Measurements from ENCODE around the gene SIK3.

Gene SIK3

DNA sequence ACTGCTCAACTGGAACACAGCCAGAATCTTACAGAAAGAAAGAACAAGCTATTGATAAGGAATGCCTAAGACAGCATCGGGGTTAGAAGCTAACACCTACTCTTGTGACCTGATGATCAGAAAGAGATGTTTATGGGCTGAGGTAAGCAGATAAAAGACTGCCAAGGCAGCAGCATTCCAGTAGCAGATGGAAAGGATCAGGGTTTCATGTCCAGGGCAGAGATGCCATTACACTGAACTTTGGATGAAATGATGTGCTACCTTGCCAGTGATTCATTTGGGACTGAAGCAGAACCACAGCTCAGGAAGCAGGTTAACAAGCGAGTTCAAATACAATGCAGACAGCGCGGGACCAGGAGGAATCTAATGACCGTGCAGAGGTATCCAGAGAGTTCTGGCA lies 233.7 kb downstream of the SIK3 start:
- H2AK5ac ChIP-seq (ENCODE audit: low read length), result no peak overlapping the region
- no peak for DNase-seq
- no peak overlapping the region for H3K27ac ChIP-seq (ENCODE audit: low read depth, low read length)
- no peak overlapping the region for H3K23ac ChIP-seq (ENCODE audit: low read length)
- H3K4me1 ChIP-seq (ENCODE audit: control insufficient read depth, low read depth, low read length), result no peaks in the 10 kb centered on the region
- H3K79me2 ChIP-seq (ENCODE audit: control insufficient read depth, insufficient read depth, low read length), result no peaks in the 10 kb centered on the region
- H4K8ac ChIP-seq (ENCODE audit: low read depth, low read length), result no peak overlapping the region
- H3K4me2 ChIP-seq (ENCODE audit: low read length), result no peak overlapping the region
- no peak overlapping the region for H3K56ac ChIP-seq (ENCODE audit: low read length)
- peaks cover 7% of the 10 kb centered on the region for H3K36me3 ChIP-seq (ENCODE audit: control insufficient read depth, insufficient read depth, low read length)
- H4K5ac ChIP-seq (ENCODE audit: low read length), result no peak overlapping the region
- H3K18ac ChIP-seq (ENCODE audit: low read length), result no peak overlapping the region
- H3K4me3 ChIP-seq (ENCODE audit: low read length), result no peak overlapping the region
- no CpG with 5 or more reads among the region's 5 CpGs for WGBS (ENCODE audit: extremely low coverage, insufficient coverage, low lambda C conversion rate)
- H2BK5ac ChIP-seq (ENCODE audit: low read length), result no peak overlapping the region
- H3K27me3 ChIP-seq (ENCODE audit: insufficient read depth, low read length, poor library complexity), result no peaks in the 10 kb centered on the region
- H3K79me1 ChIP-seq (ENCODE audit: low read length), result no peaks in the 10 kb centered on the region
- no peak overlapping the region for H3K4ac ChIP-seq (ENCODE audit: low read depth, low read length)
- no peak overlapping the region for H3K9ac ChIP-seq (ENCODE audit: low read length)
- no peak overlapping the region for H2BK120ac ChIP-seq (ENCODE audit: low read depth, low read length)
- H2BK15ac ChIP-seq (replicated peaks; ENCODE audit: low read depth), result no peak overlapping the region

DNA sequence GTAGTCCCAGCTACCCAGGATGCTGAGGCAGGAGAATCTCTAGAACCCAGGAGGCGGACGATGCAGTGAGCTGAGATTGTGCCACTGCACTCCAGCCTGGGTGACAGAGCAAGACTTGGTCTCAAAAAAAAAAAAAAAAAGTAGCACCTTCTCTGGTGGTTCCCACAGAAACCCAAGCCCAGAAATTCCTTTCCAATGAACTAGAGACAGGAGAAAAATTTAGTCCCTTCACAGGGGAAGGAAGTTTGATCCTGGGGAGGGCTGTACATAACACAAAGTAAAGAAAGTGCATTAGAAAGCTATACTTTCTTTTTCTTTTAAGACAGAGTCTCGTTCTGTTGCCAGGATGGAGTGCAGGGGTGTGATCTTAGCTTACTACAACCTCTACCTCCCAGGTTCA lies 235.3 kb downstream of the SIK3 start:
- WGBS (ENCODE audit: extremely low coverage, insufficient coverage, low lambda C conversion rate), result no CpG with 5 or more reads among the region's 3 CpGs

DNA sequence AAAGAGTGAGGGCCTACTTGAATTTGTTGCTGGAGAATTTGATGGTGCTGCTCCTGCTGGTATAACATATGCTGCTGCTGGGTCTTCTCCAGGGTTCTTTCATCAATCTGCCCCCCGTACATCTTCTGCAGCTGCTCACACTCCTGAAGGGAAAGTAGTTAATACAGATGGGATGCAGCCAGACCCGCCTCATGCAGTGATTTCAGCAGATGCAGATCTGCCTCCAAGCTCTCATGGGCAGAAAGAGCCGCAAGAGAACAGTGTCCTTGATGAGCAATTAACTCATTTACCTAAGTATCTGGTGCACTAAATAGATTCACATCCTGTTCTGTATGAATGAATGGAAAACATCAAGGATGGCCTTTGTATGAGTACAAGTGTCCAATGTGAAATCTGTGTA lies 236.0 kb downstream of the SIK3 start:
- no peak overlapping the region for H4K5ac ChIP-seq (ENCODE audit: low read length)
- WGBS (ENCODE audit: extremely low coverage, insufficient coverage, low lambda C conversion rate), result no CpG with 5 or more reads among the region's 3 CpGs
- H3K18ac ChIP-seq (ENCODE audit: low read length), result no peak overlapping the region
- H4K8ac ChIP-seq (ENCODE audit: low read depth, low read length), result no peak overlapping the region
- H3K4me3 ChIP-seq (ENCODE audit: low read length), result no peak overlapping the region
- no peaks in the 10 kb centered on the region for H3K4me1 ChIP-seq (ENCODE audit: control insufficient read depth, low read depth, low read length)
- no peaks in the 10 kb centered on the region for H3K79me2 ChIP-seq (ENCODE audit: control insufficient read depth, insufficient read depth, low read length)
- peaks cover 4% of the 10 kb centered on the region for H3K36me3 ChIP-seq (ENCODE audit: control insufficient read depth, insufficient read depth, low read length)
- no peak overlapping the region for H3K27ac ChIP-seq (ENCODE audit: low read depth, low read length)
- H2BK5ac ChIP-seq (ENCODE audit: low read length), result no peak overlapping the region
- no peak overlapping the region for H3K9ac ChIP-seq (ENCODE audit: low read length)
- no peak for DNase-seq
- H3K4ac ChIP-seq (ENCODE audit: low read depth, low read length), result no peak overlapping the region
- H3K56ac ChIP-seq (ENCODE audit: low read length), result no peak overlapping the region
- H2AK5ac ChIP-seq (ENCODE audit: low read length), result no peak overlapping the region
- H3K79me1 ChIP-seq (ENCODE audit: low read length), result no peaks in the 10 kb centered on the region
- H2BK15ac ChIP-seq (replicated peaks; ENCODE audit: low read depth), result no peak overlapping the region
- H3K4me2 ChIP-seq (ENCODE audit: low read length), result no peak overlapping the region
- no peaks in the 10 kb centered on the region for H3K27me3 ChIP-seq (ENCODE audit: insufficient read depth, low read length, poor library complexity)
- H2BK120ac ChIP-seq (ENCODE audit: low read depth, low read length), result no peak overlapping the region
- H3K23ac ChIP-seq (ENCODE audit: low read length), result no peak overlapping the region

More for the DNA sequence above, 235.3 kb downstream of the SIK3 start:
- H3K23ac ChIP-seq (ENCODE audit: low read length), result no peak overlapping the region
- no peak overlapping the region for H3K56ac ChIP-seq (ENCODE audit: low read length)
- H2BK120ac ChIP-seq (ENCODE audit: low read depth, low read length), result no peak overlapping the region
- no peaks in the 10 kb centered on the region for H3K79me1 ChIP-seq (ENCODE audit: low read length)
- no peak for DNase-seq
- no peak overlapping the region for H3K9ac ChIP-seq (ENCODE audit: low read length)
- H3K27ac ChIP-seq (ENCODE audit: low read depth, low read length), result no peak overlapping the region
- no peak overlapping the region for H2AK5ac ChIP-seq (ENCODE audit: low read length)
- no peaks in the 10 kb centered on the region for H3K4me1 ChIP-seq (ENCODE audit: control insufficient read depth, low read depth, low read length)
- no peak overlapping the region for H2BK5ac ChIP-seq (ENCODE audit: low read length)
- H3K4me2 ChIP-seq (ENCODE audit: low read length), result no peak overlapping the region
- H3K18ac ChIP-seq (ENCODE audit: low read length), result no peak overlapping the region
- peaks cover 7% of the 10 kb centered on the region for H3K36me3 ChIP-seq (ENCODE audit: control insufficient read depth, insufficient read depth, low read length)
- H3K4me3 ChIP-seq (ENCODE audit: low read length), result no peak overlapping the region
- no peaks in the 10 kb centered on the region for H3K27me3 ChIP-seq (ENCODE audit: insufficient read depth, low read length, poor library complexity)
- no peak overlapping the region for H3K4ac ChIP-seq (ENCODE audit: low read depth, low read length)
- H4K5ac ChIP-seq (ENCODE audit: low read length), result no peak overlapping the region
- H3K79me2 ChIP-seq (ENCODE audit: control insufficient read depth, insufficient read depth, low read length), result no peaks in the 10 kb centered on the region
- no peak overlapping the region for H2BK15ac ChIP-seq (replicated peaks; ENCODE audit: low read depth)
- no peak overlapping the region for H4K8ac ChIP-seq (ENCODE audit: low read depth, low read length)

DNA sequence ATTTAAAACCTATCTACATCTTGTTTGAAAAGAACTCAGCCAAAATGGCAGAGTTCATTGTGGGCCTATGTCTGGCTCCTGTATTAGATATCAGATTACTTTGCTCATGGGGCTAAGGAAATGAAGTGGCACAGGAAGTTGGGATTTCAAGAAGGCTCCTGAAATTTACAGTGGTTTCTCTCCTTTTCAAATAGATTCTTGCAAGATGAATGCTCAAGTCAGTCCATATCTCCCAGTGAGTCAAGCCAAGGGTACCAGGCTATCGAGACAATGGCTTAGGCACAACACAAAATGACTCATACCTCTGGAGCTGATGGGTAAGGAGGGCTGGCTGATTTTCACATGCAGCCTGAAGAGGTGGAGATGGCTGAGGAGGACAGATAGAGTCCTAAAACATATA lies 236.7 kb downstream of the SIK3 start:
- no CpG with 5 or more reads among the region's 1 CpG for WGBS (ENCODE audit: extremely low coverage, insufficient coverage, low lambda C conversion rate)

DNA sequence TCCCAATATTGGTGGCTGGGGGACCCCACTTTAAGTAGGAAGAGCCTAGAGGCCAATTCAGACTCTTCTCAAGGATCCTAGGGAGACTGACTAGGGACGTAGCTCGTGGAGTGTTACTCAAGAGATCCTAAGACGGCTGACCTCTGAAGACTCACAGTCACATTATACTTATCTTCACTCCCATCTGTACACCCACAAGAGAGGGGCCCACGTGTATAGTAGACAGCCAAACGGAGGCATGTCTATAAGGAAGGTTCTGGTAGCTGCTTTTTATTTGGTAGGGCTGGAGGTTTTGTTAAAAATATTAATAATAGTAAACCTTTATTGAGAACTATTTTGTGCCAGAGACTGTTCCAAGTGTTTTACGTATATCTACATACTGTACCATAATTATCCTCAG lies 237.9 kb downstream of the SIK3 start:
- H4K5ac ChIP-seq (ENCODE audit: low read length), result no peak overlapping the region
- H3K23ac ChIP-seq (ENCODE audit: low read length), result no peak overlapping the region
- H3K4ac ChIP-seq (ENCODE audit: low read depth, low read length), result no peak overlapping the region
- H3K79me1 ChIP-seq (ENCODE audit: low read length), result no peaks in the 10 kb centered on the region
- no peak overlapping the region for H3K4me3 ChIP-seq (ENCODE audit: low read length)
- H3K4me1 ChIP-seq (ENCODE audit: control insufficient read depth, low read depth, low read length), result no peaks in the 10 kb centered on the region
- H3K27ac ChIP-seq (ENCODE audit: low read depth, low read length), result no peak overlapping the region
- H4K8ac ChIP-seq (ENCODE audit: low read depth, low read length), result no peak overlapping the region
- no peak overlapping the region for H2BK15ac ChIP-seq (replicated peaks; ENCODE audit: low read depth)
- H3K56ac ChIP-seq (ENCODE audit: low read length), result no peak overlapping the region
- H3K79me2 ChIP-seq (ENCODE audit: control insufficient read depth, insufficient read depth, low read length), result no peaks in the 10 kb centered on the region
- no peak overlapping the region for H2BK120ac ChIP-seq (ENCODE audit: low read depth, low read length)
- no peak for DNase-seq
- H3K18ac ChIP-seq (ENCODE audit: low read length), result no peak overlapping the region
- no peak overlapping the region for H3K9ac ChIP-seq (ENCODE audit: low read length)
- H2BK5ac ChIP-seq (ENCODE audit: low read length), result no peak overlapping the region
- WGBS (ENCODE audit: extremely low coverage, insufficient coverage, low lambda C conversion rate), result no CpG with 5 or more reads among the region's 6 CpGs
- peaks cover 4% of the 10 kb centered on the region for H3K36me3 ChIP-seq (ENCODE audit: control insufficient read depth, insufficient read depth, low read length)
- no peak overlapping the region for H2AK5ac ChIP-seq (ENCODE audit: low read length)
- no peak overlapping the region for H3K4me2 ChIP-seq (ENCODE audit: low read length)
- H3K27me3 ChIP-seq (ENCODE audit: insufficient read depth, low read length, poor library complexity), result no peaks in the 10 kb centered on the region

More for the DNA sequence above, 236.7 kb downstream of the SIK3 start:
- no peak overlapping the region for H3K23ac ChIP-seq (ENCODE audit: low read length)
- H3K4me2 ChIP-seq (ENCODE audit: low read length), result no peak overlapping the region
- H3K9ac ChIP-seq (ENCODE audit: low read length), result no peak overlapping the region
- no peak overlapping the region for H3K27ac ChIP-seq (ENCODE audit: low read depth, low read length)
- H3K79me1 ChIP-seq (ENCODE audit: low read length), result no peaks in the 10 kb centered on the region
- peaks cover 4% of the 10 kb centered on the region for H3K36me3 ChIP-seq (ENCODE audit: control insufficient read depth, insufficient read depth, low read length)
- no peak for DNase-seq
- no peaks in the 10 kb centered on the region for H3K27me3 ChIP-seq (ENCODE audit: insufficient read depth, low read length, poor library complexity)
- H2BK15ac ChIP-seq (replicated peaks; ENCODE audit: low read depth), result no peak overlapping the region
- no peak overlapping the region for H3K56ac ChIP-seq (ENCODE audit: low read length)
- H2AK5ac ChIP-seq (ENCODE audit: low read length), result no peak overlapping the region
- H2BK5ac ChIP-seq (ENCODE audit: low read length), result no peak overlapping the region
- H3K79me2 ChIP-seq (ENCODE audit: control insufficient read depth, insufficient read depth, low read length), result no peaks in the 10 kb centered on the region
- no peaks in the 10 kb centered on the region for H3K4me1 ChIP-seq (ENCODE audit: control insufficient read depth, low read depth, low read length)
- H3K18ac ChIP-seq (ENCODE audit: low read length), result no peak overlapping the region
- H2BK120ac ChIP-seq (ENCODE audit: low read depth, low read length), result no peak overlapping the region
- no peak overlapping the region for H4K8ac ChIP-seq (ENCODE audit: low read depth, low read length)
- no peak overlapping the region for H3K4me3 ChIP-seq (ENCODE audit: low read length)
- H3K4ac ChIP-seq (ENCODE audit: low read depth, low read length), result no peak overlapping the region
- no peak overlapping the region for H4K5ac ChIP-seq (ENCODE audit: low read length)

DNA sequence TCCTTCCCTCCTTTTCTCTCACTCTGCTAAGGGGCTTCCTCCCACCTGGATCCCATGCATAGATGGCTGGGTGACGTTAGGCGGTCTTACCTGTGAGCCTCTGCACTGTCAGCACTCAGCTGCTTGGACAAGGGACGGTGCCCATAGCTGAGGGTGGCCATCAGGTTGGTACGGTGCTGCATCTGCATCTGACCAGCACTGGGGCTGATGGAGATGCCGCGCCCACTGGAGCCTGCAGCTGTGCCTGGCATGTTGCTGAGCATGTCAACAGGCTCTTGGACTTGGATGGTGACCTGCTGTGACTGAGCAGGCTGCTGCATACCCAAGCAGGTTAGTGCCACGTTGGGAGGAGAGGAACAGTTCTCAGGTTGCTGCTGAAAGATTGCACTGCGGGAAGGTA lies 239.1 kb downstream of the SIK3 start:
- Histone ChIP-seq H3K36me3 (ENCODE audit: control insufficient read depth, insufficient read depth, low read length) (peaks cover 4% of the 10 kb centered on the region), H3K9ac (ENCODE audit: low read length) (no peak overlapping the region), H3K79me2 (ENCODE audit: control insufficient read depth, insufficient read depth, low read length) (no peaks in the 10 kb centered on the region), H2BK120ac (ENCODE audit: low read depth, low read length) (no peak overlapping the region), H3K4ac (ENCODE audit: low read depth, low read length) (no peak overlapping the region), H3K27ac (ENCODE audit: low read depth, low read length) (no peak overlapping the region), H2BK15ac (replicated peaks; ENCODE audit: low read depth) (no peak overlapping the region), H3K4me1 (ENCODE audit: control insufficient read depth, low read depth, low read length) (no peaks in the 10 kb centered on the region), H4K5ac (ENCODE audit: low read length) (no peak overlapping the region), H3K27me3 (ENCODE audit: insufficient read depth, low read length, poor library complexity) (no peaks in the 10 kb centered on the region), H3K4me2 (ENCODE audit: low read length) (no peak overlapping the region), H3K4me3 (ENCODE audit: low read length) (no peak overlapping the region), H3K79me1 (ENCODE audit: low read length) (no peaks in the 10 kb centered on the region), H2AK5ac (ENCODE audit: low read length) (no peak overlapping the region), H3K56ac (ENCODE audit: low read length) (no peak overlapping the region), H3K23ac (ENCODE audit: low read length) (no peak overlapping the region), H3K18ac (ENCODE audit: low read length) (no peak overlapping the region), H4K8ac (ENCODE audit: low read depth, low read length) (no peak overlapping the region), H2BK5ac (ENCODE audit: low read length) (no peak overlapping the region)
- no peak for DNase-seq
- WGBS (ENCODE audit: extremely low coverage, insufficient coverage, low lambda C conversion rate), result no CpG with 5 or more reads among the region's 8 CpGs

All from mesendoderm (in vitro differentiated cells).